Endothelial cell of hepatic sinusoid (primary cell): Measurements from ENCODE around the gene MFSD6.

Source experiments
- in situ Hi-C: cut with HindIII; loops from 2 replicates; pipeline ENCODE4 v1.10.0; 2017; ENCODE audit warnings: low sequenced_read_pairs

Gene MFSD6

GRCh38 chr2:190524928-190525327 is 116.8 kb downstream of the MFSD6 start:
- in situ Hi-C loops = no loop called here

GRCh38 chr2:190526105-190526750 is 118.1 kb downstream of the MFSD6 start:
- in situ Hi-C loops = no loop called here

- in situ Hi-C loops = no loop called here
These were observed 119.1 kb downstream of the MFSD6 start for GRCh38 chr2:190527214-190527613.

DNA sequence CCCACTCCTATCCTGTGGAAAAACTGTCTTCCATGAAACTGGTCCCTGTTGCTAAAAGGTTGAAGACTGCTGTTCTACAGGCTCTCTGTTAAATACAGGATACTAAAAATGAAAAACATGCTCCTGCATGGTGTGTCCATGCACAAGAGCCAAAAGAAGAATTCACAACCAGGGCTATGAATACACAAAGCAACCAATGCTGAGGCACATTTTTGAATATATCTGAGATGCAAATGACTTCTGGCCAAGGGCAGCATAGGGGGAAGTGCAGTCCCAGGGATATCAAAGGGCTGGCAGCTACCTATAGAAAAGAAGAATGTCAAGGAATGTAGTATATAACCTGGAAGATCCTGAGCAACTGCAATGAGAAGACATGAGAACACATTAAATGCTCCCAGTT is 119.8 kb downstream of the MFSD6 start:
- in situ Hi-C loops = no loop called here

- in situ Hi-C loops = no loop called here
These were observed 120.4 kb downstream of the MFSD6 start for GRCh38 chr2:190528521-190529001.

DNA sequence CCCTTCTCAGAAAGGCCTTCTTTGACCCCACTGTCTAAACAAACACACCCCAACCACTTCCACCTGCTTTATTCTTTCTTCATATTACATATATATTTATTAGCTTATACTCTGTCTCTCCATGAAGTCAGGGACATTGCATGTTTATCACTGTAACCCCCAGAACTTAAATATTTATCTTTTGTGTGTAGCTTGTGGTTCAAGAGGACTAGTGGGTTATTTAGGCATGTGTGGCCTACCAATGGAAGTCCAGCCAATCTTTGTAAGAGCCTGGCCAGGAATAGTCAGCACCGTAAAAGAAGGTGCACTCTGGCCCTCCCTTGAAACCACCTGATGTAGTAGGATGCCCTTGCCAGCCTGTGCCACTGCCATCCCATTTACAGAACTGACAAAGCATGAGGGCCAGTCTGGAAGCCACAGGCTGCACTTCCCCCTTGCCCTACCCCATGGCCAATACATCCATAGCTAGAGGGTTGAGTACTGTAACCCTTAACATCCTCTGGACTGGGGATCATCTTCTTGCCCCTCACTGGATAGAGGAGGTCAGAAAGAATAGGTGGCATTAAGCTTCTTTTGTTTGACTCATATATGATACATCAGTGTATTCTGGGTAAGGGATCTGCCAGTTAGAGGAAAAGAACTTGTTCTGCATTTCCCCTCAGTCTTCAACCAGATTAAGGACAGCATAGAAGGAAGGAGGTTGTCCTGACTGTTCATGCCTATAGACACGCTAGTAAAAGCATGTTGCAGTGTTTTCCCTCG is 121.5 kb downstream of the MFSD6 start:
- in situ Hi-C loops = no loop called here

- in situ Hi-C loops = no loop called here
These were observed 122.2 kb downstream of the MFSD6 start for GRCh38 chr2:190530248-190530900.

DNA sequence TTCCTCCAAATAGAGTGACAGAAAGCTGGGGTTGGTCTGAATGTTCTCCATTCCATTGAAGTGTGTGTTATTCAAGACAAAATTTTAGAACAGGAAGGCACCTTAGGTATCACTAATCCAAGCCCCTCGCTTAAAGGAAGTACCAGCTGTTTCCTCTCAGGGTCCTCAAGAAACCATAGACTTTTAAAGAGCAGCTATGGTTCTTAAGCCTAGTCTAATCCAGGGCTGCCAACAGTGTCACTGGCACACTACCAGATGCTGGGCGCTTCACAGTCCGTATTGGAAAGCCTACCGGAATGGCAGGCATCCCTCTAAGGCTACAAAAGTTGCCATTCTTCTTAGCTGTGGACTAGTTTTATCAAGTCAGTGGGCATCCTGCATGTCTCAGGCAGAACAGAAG is 124.4 kb downstream of the MFSD6 start:
- in situ Hi-C loops = no loop called here

DNA sequence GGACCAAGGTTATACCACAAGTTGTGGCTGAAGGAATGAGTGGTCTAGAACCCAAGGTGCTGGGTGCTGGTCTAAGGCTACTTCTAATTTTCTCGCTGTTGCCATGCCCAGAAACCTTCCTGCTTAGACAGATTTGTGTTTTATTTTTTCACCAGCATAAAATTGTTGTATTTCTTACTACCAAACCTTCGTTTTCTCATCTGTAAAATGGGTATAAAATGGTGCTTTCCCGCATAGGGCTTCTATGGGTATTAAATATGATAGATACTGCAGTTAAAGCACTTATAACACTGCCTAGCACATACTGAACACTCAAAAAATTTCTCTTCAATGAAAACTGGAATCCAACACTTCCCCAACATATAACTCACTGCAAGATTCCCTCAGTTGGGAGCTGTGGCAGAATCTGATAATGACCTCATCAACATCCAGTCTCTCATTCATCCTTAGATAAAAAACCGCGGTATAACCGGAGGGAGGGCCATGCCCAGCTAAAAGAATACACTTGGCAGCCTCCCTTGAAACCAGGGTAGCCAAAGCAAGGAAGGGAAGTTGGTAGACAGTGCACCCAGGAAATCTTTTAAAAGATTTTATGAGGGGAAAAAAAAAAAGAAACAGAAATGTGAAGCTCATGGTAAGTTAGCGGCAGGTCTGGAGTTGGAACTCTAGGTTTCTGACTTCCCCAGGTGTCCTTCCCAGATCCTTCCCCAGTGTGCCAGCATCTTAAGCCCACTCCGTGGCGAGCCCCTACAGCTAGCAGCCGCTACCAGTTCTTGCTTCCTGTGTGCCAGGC is 125.2 kb downstream of the MFSD6 start:
- in situ Hi-C loops = no loop called here

- in situ Hi-C loops = no loop called here
These were observed 125.8 kb downstream of the MFSD6 start for GRCh38 chr2:190533968-190534309.

DNA sequence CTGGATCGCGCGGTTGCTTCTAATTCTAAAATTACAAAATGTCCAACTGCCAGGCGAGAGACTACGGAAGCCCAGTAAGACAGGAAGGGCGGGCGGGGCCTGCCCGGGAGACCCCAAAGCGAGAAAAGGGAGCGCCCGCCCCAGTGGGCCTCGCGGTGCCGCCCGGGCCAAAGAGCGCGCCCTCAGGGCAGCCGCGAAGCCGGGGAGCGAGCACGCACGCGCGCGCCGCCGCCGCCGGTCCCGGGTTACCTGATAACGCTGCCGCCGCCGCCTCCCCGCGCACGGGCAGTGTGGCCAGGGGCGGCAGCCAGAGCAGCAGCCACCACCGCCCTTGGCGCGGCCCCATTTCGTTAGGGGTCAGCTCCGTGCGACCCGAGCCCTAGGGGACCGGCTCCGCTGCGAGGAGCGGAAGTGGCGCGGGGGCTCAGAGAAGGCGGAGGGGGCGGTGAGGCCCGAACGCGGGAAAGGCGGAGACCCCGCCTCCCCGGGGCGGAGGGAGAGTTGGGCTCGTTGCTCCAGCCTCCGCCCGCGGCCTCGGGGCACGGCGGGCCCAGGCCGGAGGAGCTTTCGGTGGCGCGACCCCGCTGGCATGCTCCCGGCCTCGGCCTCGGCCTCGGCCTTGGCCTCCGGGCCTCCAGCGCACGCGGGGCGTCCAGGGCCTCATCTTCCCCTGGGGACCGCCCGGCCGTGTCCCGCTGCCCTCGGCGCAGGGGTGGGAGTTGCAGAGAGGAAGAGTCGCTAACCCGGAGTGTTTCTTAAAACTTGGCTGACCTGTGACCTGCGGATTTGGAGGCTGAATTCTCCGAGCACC is 126.4 kb downstream of the MFSD6 start, which contains the start of gene NEMP2:
NEMP2 (minus strand) TSS at position 413 of the 811 bp plus-strand sequence; CDS start at position 346, 67 bp downstream.
- in situ Hi-C loops = no loop called here

DNA sequence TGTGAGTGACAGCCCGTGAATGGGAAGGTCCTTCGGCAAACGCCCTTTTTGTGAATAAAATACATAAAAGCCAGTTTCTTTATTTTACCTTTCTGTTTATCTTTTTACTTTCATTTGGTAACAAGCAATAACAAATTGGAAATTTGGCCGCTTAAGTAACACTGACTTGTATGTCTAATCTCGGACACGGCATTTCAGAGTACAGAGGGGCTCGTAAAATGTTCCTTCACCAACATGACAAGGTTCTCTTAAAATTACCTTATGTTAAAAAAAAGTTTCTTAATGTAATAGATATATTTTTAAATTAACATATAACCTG is 126.9 kb downstream of the MFSD6 start:
- in situ Hi-C loops = no loop called here

DNA sequence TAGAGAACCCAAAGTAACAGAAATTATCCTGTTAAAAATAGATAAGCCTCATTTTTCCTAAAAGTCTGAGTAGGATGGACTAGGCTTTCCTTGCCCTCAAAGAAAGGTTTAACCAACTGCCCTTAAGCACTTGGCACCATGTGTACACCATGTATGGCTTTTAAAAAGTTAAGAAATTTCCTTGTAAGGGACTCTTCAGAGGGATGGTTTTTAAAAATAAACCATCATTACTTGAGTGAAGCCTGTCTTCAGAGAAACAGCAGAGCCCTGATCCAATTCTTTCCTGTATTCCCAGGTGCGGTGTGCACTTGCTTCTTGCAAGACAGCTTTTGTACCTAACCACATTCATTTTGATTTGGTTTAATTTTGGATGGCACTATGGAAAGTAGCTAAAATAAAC is 127.4 kb downstream of the MFSD6 start:
- in situ Hi-C loops = no loop called here

DNA sequence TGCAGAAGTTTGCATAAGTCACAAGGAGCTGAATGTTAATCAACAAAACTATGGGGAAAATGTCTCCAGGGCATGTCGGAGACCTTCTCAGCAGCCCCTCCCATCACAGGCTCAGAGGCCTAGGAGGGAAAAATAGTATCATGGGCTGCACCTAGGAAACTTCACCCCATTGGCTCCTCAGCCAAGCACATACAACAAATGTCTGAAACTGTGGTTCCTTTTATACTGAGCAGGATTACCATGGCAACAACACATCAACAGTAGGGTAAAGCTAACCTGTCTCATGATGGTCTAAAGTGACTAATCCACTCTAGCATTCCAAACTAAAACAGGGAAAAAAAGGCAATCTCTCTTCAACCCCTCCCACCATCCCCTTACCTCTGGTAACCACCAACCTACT is 129.6 kb downstream of the MFSD6 start:
- in situ Hi-C loops = no loop called here

DNA sequence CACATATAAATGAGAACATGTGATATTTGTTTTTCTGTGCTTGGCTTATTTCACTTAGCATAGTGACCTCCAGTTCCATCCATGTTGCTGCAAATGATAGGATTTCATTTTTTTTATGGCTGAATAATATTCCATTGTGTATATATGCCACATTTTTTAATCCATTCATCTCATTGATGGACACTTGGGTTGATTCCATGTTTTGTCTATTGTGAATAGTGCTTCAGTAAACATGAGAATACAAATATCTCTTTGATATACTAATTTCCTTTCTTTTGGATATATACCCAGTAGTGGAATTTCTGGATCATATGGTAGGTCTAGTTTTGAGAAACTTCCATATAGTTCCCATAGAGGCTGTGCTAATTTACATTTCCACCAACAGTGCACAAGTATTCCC is 130.0 kb downstream of the MFSD6 start:
- in situ Hi-C loops = no loop called here

DNA sequence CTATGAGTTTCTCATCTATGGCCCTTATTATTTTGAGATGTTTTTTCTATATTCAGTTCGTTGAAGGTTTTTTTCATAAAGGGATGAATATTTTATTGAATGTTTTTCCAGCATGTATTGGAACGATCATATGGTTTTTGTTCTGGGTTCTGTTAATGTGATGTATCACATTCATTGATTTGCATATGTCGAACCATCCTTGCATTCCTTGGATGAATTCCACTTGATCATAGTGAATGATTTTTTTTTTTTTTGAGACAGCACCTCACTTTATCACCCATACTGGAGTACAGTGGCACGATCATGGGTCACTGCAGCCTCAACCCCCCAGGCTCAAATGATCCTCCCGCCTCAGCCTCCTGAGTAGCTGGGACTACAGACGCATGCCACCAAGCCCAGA is 131.9 kb downstream of the MFSD6 start:
- in situ Hi-C loops = no loop called here

DNA sequence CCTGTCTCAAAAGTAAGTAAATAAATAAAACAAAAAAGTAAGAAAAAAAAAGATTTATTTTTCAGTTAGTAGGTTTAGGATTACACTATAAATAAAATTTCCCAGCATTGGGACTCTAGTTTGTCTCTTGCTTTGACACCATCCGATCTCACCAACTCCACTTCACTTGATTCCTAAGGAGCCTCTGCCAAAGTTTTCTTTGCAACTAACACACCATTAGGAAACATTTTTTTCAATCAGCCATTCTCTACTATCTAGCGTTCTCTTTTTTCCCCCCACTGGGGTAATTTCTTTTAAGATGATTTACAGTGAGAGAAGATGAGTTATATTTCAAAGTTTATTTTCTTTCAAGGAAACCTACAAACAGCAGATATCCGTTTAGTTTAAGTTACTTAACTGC is 136.9 kb downstream of the MFSD6 start:
- in situ Hi-C loops = no loop called here

GRCh38 chr2:190545555-190546385 is 137.6 kb downstream of the MFSD6 start:
- in situ Hi-C loops = no loop called here

GRCh38 chr2:190546734-190547133 is 138.6 kb downstream of the MFSD6 start:
- in situ Hi-C loops = no loop called here

DNA sequence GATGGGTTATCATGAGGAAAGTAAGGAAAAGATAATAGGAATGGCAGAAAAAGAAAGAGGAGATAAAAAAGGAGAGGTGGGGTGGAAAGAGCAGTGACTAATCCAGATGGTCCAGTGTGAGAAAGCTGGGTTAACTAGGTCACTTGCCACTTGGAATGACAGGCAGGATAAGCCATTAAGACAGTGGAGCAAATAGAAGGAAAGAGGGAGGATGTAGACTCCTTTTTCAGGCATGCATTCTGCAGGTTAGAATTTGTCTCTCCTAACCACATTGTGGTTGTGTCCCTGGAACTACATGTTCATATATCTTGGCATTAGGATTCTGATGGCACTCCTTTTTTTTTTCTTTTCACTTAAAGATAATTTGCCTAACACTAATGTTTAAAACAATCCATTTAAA is 139.7 kb downstream of the MFSD6 start:
- in situ Hi-C loops = no loop called here
